Lung (tissue), 12 donors: ENCODE measurements around the gene ZNF771. TPM values are rescaled to one million over a fixed set of nuclear protein-coding genes. Genes with fewer than 3 reads are reported as not detected.

Experiments
- ATAC-seq: fragments of 200-7000 bp; cut with Tn5 transposase; one replicate; pipeline ENCODE4 v1.9.1; 2020; ENCODE audit warnings: moderate number of reproducible peaks; ENCODE audit not compliant: insufficient read depth, low FRiP score
- DNase-seq, 3 donors: peaks; one replicate each; pipeline ENCODE4 v3.0.0-alpha.2; 2013 to 2017
- H3K27ac ChIP-seq, 2 donors: one replicate each; pipeline ENCODE4 v1.5.1; 2013; ENCODE audit warnings: mild to moderate bottlenecking in 2 of 2, moderate library complexity in 2 of 2, control low read depth in 1 of 2, inconsistent platforms in 1 of 2, low read depth in 1 of 2, low read length in 1 of 2
- H3K27me3 ChIP-seq, 3 donors: one replicate each; pipeline ENCODE4 v1.5.1; 2013; ENCODE audit warnings: low read length in 2 of 3; ENCODE audit not compliant: control insufficient read depth in 3 of 3, insufficient read depth in 3 of 3
- H3K36me3 ChIP-seq, 4 donors: one replicate each; pipeline ENCODE4 v1.5.1; 2013; ENCODE audit warnings: low read length in 4 of 4, mild to moderate bottlenecking in 1 of 4, moderate library complexity in 1 of 4; ENCODE audit not compliant: control insufficient read depth in 4 of 4, insufficient read depth in 4 of 4
- H3K4me1 ChIP-seq, 5 donors: one replicate each; pipeline ENCODE4 v1.5.1; 2013; ENCODE audit warnings: low read length in 5 of 5, mild to moderate bottlenecking in 2 of 5, moderate library complexity in 1 of 5; ENCODE audit not compliant: control insufficient read depth in 5 of 5, insufficient read depth in 5 of 5
- H3K4me3 ChIP-seq: one replicate; pipeline ENCODE4 v1.5.1; 2013; ENCODE audit warnings: mild to moderate bottlenecking, control low read depth, moderate library complexity
- H3K9ac ChIP-seq, 2 donors: one replicate each; pipeline ENCODE4 v1.5.1; 2013; ENCODE audit warnings: low read length in 2 of 2, control low read depth in 1 of 2; ENCODE audit not compliant: insufficient read depth in 1 of 2
- H3K9me3 ChIP-seq, 4 donors: one replicate each; pipeline ENCODE4 v1.5.1; 2013; ENCODE audit warnings: low read length in 3 of 4, mild to moderate bottlenecking in 1 of 4, moderate library complexity in 1 of 4; ENCODE audit not compliant: control insufficient read depth in 4 of 4, insufficient read depth in 3 of 4
- WGBS, 2 donors: extraction: QIAGEN DNeasy Blood & Tissue Kit; methylation state at CpG; one replicate each; pipeline ENCODE4 v1.1.7; 2013; 5-methylcytosine and 5-hydroxymethylcytosine counted together
- polyA plus RNA-seq, 2 donors: library from polyadenylated mRNA; stranded (reverse); fragments of 200-250 nt; gene quantifications; one replicate each; pipeline ENCODE4 v1.2.1, GENCODE V29; 2013
- total RNA-seq, 2 donors: library from RNA; depleted of rRNA in 1 of 2; stranded (reverse); fragments of >200 nt in 1 of 2; gene quantifications; one replicate each; pipeline ENCODE4 v1.2.1, GENCODE V29; 2014 to 2021
- TF ChIP-seq, protein P1 (sequence below): IDR thresholded peaks from 2 replicates; pipeline ENCODE4 v1.5.1; 2012; ENCODE audit warnings: mild to moderate bottlenecking; ENCODE audit errors: control extremely low read depth, extremely low read depth
- donor health status: control.
- donor health status: control.
- donor health status: Bipolar disorder and iron deficiency.
- donor health status: healthy.
- donor health status: DM: yes; HTN: yes; CAD: no.

Gene ZNF771
- total and polyA plus RNA-seq, 4 donors, result 3.0 to 7.2 (median 4.3) TPM

DNA sequence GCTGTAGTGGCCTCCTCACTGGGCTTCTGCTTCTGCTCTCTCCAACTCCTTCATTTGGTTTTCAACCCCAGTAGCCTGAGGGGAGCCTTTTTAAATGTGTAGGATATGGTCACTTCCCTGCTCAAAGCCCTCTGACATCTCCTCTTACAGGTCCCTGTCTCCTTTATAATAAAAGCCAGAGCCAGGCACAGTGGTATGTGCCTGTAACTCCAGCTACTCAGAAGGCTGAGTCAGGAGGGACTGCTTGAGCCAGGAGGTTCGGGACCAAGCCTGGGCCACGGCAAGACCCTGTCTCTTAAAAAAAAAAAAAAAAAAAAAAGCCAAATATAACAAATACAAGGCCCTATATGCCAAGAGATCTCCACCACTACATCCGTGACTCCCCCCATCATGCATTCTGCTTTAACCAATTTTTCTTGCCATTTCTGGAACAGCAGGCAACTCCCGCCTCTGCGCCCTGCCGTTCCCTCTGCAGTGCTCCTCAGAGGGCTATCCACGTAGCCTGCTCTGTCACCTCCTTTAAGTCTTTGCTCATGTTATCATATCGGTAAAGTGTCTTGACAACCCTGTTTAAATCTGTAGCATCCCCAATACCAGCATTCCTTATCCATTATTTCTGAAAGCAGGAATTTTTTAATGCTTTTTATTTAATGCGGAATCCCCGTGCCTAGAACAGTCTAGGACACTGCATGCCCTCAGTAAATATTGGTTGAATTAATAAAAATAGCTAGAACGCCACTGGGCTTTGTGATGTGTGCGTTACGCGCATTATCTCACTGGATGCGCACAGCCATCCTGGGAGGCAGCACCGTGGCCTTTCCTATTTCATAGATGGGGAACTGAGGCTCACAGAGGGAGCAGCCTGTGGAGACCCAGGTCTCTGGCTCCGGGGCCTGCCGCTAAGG lies 9.5 kb downstream of the ZNF771 start:
- WGBS, 2 donors, result 62 to 63% methylated on average over 18 of the region's 18 CpGs
- TF ChIP-seq, protein P1, sequence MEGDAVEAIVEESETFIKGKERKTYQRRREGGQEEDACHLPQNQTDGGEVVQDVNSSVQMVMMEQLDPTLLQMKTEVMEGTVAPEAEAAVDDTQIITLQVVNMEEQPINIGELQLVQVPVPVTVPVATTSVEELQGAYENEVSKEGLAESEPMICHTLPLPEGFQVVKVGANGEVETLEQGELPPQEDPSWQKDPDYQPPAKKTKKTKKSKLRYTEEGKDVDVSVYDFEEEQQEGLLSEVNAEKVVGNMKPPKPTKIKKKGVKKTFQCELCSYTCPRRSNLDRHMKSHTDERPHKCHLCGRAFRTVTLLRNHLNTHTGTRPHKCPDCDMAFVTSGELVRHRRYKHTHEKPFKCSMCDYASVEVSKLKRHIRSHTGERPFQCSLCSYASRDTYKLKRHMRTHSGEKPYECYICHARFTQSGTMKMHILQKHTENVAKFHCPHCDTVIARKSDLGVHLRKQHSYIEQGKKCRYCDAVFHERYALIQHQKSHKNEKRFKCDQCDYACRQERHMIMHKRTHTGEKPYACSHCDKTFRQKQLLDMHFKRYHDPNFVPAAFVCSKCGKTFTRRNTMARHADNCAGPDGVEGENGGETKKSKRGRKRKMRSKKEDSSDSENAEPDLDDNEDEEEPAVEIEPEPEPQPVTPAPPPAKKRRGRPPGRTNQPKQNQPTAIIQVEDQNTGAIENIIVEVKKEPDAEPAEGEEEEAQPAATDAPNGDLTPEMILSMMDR, result no peak
- Histone ChIP-seq H3K9ac (no peak overlapping the region), H3K36me3 (peaks cover 0 to 10% (median under 1%) of the 10 kb centered on the region in 4 donors), H3K27me3 (no peaks in the 10 kb centered on the region), H3K4me3 (peak overlapping the region; percentile 50), H3K9me3 (no peaks in the 10 kb centered on the region), H3K27ac (peak overlapping the region; percentile 39 to 91), H3K4me1 (peaks cover 0 to 10% (median 0%) of the 10 kb centered on the region in 5 donors)
- no peak for DNase-seq
- no peak for ATAC-seq

GRCh38 chr16:30417529-30418349 lies 10.3 kb downstream of the ZNF771 start:
- ATAC-seq, result peak; percentile 96
- Histone ChIP-seq H3K27me3 (no peaks in the 10 kb centered on the region), H3K9me3 (no peaks in the 10 kb centered on the region), H3K4me3 (peak overlapping the region; percentile 50), H3K4me1 (peaks cover 0 to 10% (median 0%) of the 10 kb centered on the region in 5 donors), H3K27ac (peak overlapping the region; percentile 39 to 91), H3K36me3 (peaks cover 0 to 12% (median 3%) of the 10 kb centered on the region in 4 donors), H3K9ac (no peak overlapping the region)
- DNase-seq, result peak; percentile 89 to 97 (median 90)
- TF ChIP-seq, protein P1, result no peak
- WGBS, 2 donors, result 1% methylated on average over 126 to 140 of the region's 140 CpGs

GRCh38 chr16:30418350-30419181 lies 11.2 kb downstream of the ZNF771 start:
- Histone ChIP-seq H3K27me3 (no peaks in the 10 kb centered on the region), H3K9me3 (no peaks in the 10 kb centered on the region), H3K4me3 (peak overlapping the region; percentile 50), H3K4me1 (peaks cover 0 to 10% (median 0%) of the 10 kb centered on the region in 5 donors), H3K9ac (no peak overlapping the region), H3K36me3 (peaks cover 2 to 15% (median 6%) of the 10 kb centered on the region in 4 donors), H3K27ac (peak overlapping the region; percentile 39 to 91)
- DNase-seq (no peak), ATAC-seq (no peak)
- WGBS, 2 donors, result 61 to 62% methylated on average over 31 of the region's 31 CpGs
- TF ChIP-seq, protein P1, result no peak
